Hematopoietic multipotent progenitor cell treated with erythropoietin and hydrocortisone succinate and interleukin-3 and kit ligand, for 8 days (in vitro differentiated cells): ENCODE data around the gene C2.
A peak's percentile ranks its signal among the peaks of the same experiment; 100 is the strongest.
"Not testable (repeated sequence)": the region's sequence is repeated elsewhere in the genome, so short reads cannot be mapped to it uniquely, and the experiment has no call there.

Experiments
- DNase-seq: peaks from one replicate; pipeline ENCODE4 v3.0.0-alpha.2; 2015

The C2 gene

DNA sequence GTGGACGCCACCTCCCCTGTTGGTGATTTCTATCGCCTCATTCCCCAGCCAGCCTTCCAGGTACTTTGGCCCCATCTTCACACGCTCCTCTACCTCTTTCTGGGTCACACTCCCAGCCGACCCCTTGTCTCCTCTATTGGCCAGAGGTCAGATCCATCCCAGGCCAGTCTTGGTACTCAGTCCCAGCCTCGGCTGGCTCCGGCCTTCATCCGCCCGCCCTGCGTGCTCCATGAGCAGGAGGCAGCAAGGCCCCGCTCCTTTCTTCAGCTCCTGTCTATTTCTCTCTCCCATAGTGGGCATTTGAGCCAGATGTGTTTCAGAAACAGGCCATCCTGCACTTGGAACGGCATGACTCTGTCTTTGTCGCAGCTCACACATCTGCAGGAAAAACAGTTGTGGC, 34.1 kb downstream of the C2 start:
- DNase-seq, result no peak

DNA sequence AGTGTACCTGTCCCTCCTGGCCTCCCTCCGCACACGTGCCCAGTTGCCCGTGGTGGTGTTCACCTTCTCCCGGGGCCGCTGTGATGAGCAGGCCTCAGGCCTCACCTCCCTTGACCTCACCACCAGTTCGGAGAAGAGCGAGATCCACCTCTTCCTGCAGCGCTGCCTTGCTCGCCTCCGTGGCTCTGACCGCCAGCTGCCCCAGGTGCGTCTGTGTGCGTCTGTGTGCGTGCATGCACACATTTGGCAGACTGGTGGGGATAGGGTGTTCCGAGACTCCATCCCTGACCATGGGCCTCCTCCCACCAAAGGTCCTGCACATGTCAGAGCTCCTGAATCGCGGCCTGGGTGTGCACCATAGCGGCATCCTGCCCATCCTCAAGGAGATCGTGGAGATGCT, 36.4 kb downstream of the C2 start:
- no peak for DNase-seq

DNA sequence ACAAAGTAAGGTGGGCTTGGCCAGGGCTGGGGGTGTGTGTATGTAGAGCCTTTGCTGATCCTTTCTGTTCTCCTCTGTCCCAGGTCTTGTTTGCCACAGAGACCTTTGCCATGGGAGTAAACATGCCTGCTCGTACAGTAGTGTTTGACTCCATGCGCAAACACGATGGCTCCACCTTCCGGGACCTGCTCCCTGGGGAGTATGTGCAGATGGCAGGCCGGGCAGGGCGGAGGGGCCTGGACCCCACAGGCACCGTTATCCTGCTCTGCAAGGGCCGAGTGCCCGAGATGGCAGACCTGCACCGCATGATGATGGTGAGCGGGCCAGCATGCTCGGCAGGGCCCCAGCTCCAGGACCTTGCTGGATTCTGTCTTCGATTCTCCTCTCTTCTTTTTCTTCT, 38.2 kb downstream of the C2 start:
- no peak for DNase-seq

DNA sequence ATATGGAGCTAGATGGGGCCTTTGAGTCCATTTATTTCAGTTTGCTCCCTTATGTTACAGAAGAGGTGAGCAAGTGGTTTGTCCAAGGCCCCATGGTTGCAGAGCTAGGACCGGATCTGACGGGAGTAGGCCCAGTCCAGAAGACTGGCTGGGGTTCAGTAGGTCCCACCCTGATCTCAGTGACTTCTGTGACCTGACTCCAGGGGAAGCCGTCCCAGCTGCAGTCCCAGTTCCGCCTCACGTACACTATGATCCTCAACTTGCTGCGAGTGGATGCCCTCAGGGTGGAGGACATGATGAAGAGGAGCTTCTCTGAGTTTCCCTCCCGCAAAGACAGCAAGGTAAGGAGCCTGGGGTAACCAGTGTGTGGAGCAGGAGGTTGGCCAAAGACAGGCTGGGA, 39.0 kb downstream of the C2 start:
- DNase-seq, result no peak

DNA sequence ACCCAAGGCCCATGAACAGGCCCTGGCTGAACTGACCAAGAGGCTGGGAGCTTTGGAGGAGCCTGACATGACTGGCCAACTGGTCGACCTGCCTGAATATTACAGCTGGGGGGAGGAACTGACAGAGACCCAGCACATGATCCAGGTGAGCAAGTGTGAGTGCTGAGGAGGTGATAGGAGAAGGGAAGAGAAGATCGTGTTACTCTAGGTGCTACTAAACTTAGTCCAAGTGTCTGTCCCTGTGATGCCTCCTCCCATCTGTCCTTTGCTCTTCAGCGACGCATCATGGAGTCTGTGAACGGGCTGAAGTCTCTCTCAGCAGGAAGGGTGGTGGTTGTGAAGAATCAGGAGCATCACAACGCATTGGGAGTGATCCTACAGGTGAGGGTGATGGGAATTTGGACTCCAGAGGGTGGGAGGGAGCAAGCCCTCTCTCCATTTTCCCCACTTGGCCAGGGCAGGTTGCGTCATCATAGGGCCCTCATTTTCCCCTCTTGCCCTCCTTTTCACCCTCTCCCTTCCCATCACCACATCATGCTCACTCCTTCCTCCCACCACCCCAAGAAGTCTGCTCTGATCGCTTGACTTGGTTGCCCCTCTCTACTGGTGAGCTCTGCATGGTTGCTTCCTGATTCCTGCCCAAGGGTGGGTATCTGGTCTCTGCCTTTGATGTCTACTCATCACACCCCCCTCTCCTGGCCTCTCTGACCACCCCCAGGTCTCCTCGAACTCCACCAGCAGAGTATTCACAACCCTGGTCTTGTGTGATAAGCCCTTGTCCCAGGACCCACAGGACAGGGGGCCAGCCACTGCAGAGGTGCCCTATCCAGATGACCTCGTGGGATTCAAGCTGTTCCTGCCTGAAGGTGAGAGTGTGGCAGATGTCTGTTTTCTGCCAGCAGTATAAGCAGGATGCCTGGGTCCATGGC, 39.7 kb downstream of the C2 start:
- DNase-seq, result no peak

DNA sequence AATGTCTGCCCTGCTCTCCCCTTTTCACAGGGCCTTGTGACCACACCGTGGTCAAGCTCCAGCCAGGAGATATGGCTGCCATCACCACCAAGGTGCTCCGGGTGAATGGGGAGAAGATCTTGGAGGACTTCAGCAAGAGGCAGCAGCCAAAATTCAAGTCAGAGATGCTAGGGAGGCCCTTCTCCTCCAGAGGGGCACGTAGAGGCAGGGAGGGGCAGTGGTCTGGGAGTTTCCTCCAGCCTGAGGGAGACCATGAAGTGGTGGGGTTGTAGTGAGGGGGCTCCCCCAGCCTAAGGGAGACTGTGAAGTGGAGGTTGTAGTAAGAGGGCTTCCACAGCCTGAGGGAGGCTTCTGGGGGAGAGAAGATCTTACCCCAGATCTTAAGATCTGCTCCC, 40.4 kb downstream of the C2 start:
- no peak for DNase-seq

DNA sequence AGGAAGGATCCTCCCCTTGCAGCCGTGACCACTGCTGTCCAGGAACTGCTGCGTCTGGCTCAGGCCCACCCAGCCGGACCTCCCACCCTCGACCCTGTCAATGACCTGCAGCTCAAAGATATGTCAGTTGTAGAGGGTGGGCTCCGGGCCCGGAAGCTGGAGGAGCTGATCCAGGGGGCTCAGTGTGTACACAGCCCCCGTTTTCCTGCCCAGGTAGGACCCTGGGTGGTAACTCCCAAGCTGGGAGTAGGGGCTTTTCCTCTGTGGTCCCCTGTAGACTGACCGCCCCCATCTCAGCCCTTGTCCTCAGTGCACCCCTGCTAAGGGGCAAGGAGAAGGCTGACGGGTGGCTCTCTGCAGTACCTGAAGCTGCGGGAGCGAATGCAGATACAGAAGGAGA, 40.8 kb downstream of the C2 start:
- no peak for DNase-seq

DNA sequence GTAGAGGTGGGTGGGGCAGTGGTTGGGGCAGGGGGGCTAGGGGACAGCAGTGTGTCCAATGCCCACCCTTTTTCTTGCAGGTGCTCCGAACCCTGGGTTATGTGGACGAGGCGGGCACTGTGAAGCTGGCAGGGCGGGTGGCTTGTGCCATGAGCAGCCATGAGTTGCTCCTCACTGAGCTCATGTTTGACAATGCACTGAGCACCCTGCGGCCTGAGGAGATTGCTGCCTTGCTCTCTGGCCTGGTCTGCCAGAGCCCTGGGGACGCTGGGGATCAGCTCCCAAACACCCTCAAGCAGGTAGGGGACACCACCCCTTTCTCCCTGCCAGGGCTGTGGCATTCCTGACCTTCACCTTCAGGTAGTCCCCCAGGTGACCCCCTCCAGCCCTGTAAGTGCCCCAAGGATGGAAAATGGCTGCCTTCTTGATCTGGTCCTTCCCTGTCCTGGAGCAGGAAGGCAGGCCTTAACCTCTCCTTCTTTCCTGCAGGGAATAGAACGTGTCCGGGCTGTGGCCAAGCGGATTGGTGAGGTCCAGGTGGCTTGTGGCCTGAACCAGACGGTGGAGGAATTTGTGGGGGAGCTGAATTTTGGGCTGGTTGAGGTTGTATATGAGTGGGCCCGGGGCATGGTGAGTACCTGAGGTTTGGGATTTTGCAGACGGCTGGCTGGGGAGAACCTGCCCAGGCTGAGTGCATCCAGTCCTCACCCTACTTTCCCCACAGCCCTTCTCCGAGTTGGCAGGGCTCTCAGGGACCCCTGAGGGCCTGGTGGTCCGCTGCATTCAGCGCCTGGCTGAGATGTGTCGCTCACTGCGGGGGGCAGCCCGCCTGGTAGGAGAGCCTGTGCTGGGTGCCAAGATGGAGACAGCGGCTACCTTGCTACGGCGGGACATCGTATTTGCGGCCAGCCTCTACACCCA, 41.5 kb downstream of the C2 start:
- DNase-seq, result no peak

DNA sequence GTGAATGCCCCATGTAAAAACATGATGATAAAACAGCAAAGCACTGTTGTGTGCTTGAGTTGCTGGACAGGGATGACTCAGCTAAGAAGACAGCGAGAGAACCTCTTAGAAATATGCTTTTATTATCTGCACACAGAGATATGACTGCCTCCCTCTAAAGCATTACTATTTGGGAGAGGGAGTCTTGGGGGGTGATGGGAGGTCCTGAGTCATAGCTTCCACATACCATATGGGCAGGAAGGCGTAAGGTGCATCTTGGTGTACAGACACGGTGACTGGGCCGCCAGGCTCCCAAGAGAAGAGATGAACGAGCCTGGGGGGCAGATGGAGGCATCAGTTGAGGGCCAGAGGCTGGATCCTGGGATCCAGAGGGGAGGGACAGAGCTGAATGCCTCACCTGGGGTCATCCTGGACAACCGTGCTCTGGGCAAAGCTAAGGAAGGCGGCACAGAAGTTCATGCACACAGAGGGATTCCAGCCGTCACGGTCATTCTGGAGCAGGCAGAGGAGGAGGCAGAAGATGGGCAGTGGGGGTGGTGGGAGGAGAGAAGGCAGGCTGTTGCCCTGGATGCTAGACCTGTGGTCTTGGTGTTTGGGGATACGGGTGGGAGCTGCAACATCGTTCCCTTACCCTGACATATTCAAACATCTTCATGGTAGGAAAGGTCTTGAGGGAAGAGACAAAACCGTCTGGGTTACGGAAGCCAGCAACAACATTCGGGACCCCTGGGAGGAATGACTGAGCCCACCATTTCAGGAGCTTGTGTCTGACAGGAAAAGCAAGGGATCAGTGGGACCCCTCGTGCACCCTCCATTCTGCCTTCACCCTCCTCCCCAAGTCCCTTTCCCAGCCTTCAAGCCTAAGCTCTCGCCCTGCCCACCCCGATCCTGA, 42.4 kb downstream of the C2 start:
- DNase-seq, result peak; percentile 21

DNA sequence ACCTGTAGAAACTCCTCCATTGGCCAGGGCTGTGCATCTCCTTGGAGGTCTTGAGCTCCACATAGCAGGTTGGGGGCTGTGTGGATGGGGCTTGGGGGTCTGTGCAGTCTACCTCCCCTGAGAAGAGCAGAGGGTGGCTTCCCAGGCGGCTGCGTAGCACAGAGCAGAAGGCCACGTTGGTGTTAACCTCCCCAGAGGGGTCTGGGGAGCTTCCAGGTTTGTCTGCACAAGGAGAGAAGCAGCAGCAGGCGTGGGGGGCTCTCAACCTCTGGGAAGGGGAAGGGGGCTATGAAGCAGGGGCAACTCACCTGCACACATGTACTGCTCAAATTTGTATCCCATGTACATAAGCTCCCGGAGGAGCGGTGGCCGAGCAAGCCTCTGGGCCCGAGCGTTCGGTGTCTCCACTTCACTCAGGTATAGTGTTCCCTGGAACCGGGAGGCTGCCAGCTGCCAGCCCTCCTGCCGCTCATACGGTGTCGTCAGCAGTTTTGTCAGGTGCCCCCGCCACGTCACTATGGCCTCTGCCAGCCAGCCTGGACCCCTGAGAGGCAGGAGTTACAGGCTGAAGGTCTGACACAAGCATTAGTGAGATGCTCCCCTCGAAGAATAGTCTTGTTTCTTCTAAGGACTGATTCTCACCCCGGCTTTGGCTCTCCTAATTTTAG, 43.2 kb downstream of the C2 start:
- no peak for DNase-seq

DNA sequence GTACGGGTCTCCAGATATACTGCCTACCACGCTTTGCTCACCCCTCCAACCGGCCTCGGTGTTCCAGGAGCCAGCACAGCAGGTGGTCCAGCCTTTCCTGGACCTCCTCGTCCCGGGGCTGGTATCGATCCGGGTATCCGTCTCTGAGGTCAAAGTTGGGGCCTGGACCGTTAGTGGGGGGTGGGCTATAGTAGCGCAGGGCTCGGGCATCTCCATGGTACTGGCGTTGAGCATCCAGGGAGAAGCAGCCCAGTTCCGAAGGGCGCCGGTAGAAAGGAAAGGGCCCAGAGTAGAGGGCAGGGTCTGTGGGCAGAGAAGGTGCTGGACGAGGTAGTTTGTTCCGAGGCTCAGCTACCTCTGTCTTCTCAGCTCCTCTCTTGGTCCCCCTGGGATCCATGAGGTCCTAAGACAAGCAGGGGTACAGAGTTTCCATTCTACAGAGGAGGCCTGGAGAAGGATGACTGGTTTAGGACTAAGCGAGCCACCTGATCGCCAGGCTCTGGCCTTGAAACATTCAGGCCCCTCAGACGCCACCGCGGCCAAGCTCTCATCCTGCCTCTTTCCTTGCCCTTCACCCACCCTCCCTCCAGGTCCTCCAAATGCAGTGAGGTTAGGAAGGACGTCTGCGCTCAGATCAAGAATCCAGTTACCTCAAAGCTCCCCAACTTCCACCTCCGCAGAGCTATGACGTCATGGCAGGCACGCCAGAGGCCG, 43.9 kb downstream of the C2 start:
- no peak for DNase-seq

DNA sequence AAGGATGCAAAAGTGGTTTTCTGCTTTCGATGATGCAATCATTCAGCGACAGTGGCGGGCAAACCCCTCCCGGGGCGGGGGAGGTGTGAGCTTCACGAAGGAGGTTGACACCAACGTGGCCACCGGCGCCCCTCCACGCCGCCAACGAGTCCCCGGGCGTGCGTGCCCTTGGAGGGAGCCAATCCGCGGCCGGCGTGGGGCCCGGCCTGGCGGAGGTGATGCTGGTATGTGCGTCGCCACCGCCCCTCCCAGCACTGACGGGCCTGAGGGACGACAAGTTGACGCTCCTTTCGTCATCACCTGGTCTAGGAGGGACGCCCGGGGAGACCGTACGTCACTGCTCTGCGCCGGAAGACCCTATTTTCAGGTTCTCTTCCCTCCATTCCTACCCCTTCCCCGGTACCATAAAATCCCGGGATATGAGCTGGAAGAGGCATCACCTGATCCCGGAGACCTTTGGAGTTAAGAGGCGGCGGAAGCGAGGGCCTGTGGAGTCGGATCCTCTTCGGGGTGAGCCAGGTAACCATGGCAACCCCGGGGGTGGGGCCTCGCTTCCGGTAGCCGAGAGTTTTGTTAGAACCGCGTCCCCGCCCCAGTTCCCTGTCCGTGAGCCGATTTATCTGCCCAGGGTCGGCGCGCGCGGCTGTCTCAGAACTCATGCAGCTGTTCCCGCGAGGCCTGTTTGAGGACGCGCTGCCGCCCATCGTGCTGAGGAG, 44.6 kb downstream of the C2 start, which contains the start of gene DXO:
Gene DXO (minus strand): TSS at position 146 of the 716 bp plus-strand sequence. CDS start 463 bp downstream, outside the sequence.
- DNase-seq, result peak; percentile 98

DNA sequence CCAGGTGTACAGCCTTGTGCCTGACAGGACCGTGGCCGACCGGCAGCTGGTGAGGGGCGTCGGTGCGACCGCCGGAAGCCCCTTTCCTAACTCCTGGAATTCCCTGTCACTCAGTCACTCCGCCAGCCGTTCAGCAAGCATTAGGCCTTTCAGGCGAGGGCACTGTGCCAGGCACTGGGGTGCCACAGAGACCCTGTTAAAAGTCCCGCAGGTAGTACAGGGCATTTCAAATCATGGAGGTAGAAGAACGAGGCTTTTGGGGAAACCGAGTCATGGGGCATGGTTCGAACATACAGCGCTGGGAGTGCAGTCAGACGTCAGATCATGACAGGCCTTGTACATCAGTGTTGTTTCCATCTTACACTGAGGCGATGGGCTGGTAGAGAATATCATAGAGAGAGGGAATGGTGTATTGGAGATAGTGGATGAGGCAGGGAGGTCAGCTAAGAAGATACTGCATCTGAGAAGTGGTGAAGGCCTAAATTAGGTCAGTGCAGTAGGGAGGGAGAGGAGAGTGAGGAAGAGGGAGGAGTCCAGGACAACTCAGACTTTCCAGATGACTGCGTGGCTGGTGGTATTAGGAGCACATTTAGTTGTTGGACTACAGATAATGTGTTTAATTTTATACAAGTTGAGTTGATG, 45.3 kb downstream of the C2 start:
- DNase-seq, result peak; percentile 49

DNA sequence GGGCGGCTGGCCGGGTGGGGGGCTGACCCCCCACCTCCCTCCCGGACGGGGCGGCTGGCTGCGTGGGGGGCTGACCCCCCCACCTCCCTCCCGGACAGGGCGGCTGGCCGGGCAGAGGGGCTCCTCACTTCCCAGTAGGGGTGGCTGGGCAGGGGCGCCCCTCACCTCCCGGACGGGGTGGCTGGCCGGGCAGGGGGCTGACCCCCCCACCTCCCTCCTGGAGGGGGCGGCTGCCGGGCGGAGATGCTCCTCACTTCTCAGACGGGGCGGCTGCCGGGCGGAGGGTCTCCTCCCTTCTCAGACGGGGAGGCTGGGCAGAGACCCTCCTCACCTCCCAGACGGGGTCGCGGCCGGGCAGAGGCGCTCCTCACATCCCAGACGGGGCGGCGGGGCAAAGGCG, 48.5 kb downstream of the C2 start:
- DNase-seq, result not testable (repeated sequence)

DNA sequence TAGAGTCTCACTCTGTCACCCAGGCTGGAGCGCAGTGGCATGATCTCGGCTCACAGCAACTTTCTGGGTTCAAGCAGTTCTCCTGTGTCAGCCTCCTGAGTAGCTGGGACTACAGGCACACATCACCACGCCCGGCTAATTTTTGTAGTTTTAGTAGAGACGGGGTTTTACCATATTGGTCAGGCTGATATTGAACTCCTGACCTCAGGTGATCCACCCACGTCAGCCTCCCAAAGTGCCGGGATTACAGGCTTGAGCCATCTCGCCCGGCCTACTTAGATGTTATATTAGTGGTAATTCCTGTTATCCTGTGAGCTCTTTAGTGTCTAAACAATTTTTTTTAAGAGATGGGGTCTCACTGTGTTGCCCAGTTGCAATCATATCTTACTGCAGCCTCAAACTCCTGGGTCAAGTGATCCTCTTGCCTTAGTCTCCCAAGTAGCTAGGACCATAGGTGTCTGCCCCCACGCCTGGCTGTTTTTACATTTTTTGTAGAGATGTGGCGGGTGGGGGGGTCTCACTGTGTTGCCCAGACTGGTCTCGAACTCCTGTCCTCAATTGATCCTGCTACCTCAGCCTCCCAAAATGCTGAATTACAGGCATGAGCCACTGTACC, 50.4 kb downstream of the C2 start:
- DNase-seq, result no peak

DNA sequence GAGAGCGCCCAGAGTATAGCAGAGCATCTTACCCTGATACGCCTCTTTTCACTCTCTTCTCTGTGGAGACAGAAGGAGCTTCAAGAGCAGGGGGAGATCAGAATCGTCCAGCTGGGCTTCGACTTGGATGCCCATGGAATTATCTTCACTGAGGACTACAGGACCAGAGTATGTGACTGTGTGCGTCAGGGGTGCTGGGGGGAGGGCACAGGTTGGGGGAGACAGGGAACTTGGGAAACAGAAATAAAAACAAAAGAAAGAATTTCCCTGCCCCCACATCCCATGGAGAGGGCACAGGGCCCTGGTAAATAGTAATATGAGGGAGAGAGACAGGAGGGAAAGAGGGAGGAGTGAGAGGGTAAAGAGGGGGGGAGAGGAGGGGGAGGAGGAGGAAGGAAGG, 51.3 kb downstream of the C2 start:
- no peak for DNase-seq

DNA sequence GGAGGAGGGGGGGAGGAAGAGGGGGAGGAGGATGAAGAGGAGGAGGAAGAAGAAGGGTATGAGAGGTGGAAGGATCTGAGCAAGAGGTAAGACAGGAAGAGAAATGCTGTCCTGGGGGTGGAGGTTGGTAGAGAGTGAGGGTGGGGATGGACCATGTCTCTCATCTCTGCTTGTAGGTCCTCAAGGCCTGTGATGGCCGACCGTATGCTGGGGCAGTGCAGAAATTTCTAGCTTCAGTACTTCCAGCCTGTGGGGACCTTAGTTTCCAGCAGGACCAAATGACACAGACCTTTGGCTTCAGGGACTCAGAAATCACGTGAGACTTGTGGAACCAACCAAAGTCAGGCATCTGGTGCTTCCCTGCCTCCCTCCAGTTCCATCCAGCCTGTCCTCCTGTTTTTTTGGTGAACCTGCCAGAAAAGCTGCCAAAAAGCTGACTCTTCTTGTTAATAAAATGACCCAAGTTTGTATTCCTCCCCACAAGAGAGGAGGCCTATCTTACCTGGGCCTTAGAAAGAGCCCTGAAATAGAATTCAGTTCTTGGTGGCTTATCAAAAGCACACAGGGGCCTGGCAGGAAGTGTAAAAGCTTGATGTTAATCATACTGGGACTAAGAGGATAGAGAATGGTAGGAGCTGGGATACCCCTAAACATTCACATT, 51.9 kb downstream of the C2 start:
- peak; percentile 30 for DNase-seq

DNA sequence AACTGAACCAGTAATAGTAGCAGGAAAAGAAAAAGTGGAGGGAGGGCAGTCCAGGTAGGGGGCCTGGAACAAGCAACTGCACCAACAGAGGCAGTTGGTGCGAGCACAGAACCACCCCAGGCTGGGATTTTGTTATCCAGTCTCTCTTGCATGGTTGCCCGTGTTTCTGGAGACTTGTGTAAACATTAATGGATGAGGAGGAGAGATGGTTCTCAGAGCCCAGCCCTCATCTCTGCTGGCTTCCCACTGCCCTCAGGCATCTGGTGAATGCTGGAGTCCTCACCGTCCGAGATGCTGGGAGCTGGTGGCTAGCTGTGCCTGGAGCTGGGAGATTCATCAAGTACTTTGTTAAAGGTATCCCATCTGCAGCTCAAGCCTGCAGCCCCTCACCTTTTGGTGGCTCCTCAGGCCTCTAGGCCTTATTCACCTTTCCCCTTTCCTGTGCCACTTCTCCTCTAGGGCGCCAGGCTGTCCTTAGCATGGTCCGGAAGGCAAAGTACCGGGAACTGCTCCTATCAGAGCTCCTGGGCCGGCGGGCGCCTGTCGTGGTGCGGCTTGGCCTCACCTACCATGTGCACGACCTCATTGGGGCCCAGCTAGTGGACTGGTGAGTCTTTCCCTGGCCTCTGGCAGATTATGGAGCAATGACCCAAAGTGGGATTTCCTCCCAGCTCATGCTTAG, 52.8 kb downstream of the C2 start:
- DNase-seq, result not testable (repeated sequence)

DNA sequence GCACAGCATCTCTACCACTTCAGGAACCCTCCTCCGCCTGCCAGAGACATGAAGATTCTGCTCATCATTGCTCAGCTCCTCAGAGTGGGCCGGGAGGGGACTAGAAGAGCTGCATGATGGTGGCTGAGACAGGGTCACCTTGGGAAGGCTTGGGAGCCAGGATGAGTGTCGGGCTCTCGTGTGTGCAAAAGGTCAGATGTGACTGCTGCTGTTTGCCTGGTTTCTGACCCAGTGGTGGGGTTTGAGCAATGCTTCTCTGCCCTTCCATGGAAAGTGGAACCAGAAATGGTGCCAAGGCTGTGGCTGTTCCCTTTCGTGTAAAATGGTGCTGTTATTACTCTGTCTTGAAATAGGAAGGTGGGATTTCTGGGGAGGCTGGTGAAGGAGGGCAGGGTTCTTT, 53.5 kb downstream of the C2 start:
- not testable (repeated sequence) for DNase-seq
